Measurements from ENCODE around the gene PROM2.

- TF ChIP-seq CTCF (IDR thresholded peaks at IDR 0.05; ENCODE audit: low read depth, low read length, missing input control): no peak
- no peak for TF ChIP-seq SP1 (IDR thresholded peaks at IDR 0.05)
- TF ChIP-seq TAF1 (conservative IDR thresholded peaks at IDR 0.05): no peak
- no peak for TF ChIP-seq JUND (IDR thresholded peaks at IDR 0.05)
- no peak for TF ChIP-seq GABPA (IDR thresholded peaks at IDR 0.05 in 1 of 2, conservative IDR thresholded peaks at IDR 0.05 in 1 of 2)
- TF ChIP-seq EGR1 (IDR thresholded peaks at IDR 0.05; ENCODE audit: low read depth in 2 of 2): no peak
- TF ChIP-seq YY1 (IDR thresholded peaks at IDR 0.05): no peak
- no peak for TF ChIP-seq ZBTB33 (IDR thresholded peaks at IDR 0.05)
- no peak for TF ChIP-seq RAD21 (IDR thresholded peaks at IDR 0.05)
- no peak for TF ChIP-seq REST (IDR thresholded peaks at IDR 0.05)
- TF ChIP-seq MAX (IDR thresholded peaks at IDR 0.05): no peak
- no peak for TF ChIP-seq NR2F2 (IDR thresholded peaks at IDR 0.05)
Measured at GRCh38 chr2:95306336-95306895, 32.2 kb downstream of the PROM2 start.

Measured in liver (tissue), 3 donors.